Measurements from ENCODE around the gene DNAH7. TPM values are rescaled to one million over a fixed set of nuclear protein-coding genes. Genes with fewer than 3 reads are reported as not detected.

Gene DNAH7
- total and polyA plus RNA-seq, 2 of the 8 experiments (the other 6 are each of a cell fraction or from before 2014, with no cell fraction given): 0.07 to 0.08 TPM

DNA sequence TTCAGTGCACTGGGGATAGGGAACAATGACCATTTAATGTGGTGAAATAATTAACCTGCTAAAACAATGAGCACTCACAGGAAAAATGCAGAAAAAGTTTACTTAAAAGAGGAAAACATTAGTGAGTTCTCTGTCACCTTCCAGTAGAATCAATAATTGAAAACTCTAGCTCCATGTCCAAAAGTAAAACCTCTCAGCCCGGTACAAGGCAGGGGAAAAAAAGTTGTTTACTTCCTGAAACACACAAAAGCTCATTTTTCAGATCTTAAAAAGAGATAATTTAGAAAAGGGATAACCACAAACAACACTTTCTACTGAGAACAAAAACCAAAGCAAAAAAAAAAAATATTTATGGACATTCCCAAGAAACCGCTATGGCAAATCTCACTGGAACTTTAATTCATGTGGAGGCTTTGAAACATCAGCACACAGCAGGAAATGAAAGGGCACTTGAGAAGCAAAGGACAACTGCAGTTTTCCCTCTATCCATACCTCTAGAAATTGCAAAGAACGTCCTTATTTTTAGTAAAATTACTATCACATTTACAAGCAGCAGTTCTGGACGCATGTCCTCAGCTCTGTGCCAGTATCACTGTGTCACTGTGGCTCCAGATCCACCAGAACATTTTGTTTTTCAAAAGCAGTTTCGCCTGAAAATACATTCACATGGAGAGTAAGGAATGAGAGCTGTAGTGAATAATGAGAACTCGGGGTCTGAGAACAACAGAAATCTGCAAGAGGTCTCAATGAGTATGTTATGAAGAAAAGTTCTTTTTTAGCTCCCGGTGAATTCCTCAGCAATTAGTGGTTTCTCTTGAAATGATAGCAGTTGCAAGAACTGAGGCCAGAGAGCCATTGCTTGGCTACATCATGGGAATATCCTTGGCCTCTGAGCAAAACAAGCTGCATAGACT, 44.7 kb upstream of the DNAH7 start:
- no peak overlapping the region for H2BK120ac ChIP-seq (replicated peaks; ENCODE audit: low read depth, low read length)
- H2BK12ac ChIP-seq (ENCODE audit: low read depth, low read length): peak overlapping the region; percentile 78; the same call in 1 of the 2 replicates
- no peaks in the 10 kb centered on the region for H3K36me3 ChIP-seq (ENCODE audit: control insufficient read depth in 2 of 4, insufficient read depth in 4 of 4, low read length in 3 of 4)
- FAIRE-seq (no peak), DNase-seq (ENCODE audit: low read depth in 1 of 2, low spot score in 2 of 2) (no peak)
- H3K79me2 ChIP-seq (ENCODE audit: control insufficient read depth in 1 of 2, insufficient read depth in 2 of 2, low read length in 2 of 2): no peaks in the 10 kb centered on the region
- ChIA-PET POLR2A (ENCODE audit: partially characterized antibody) (no interaction called here), CTCF (ENCODE audit: partially characterized antibody) (interaction anchor here (0.8 to 1.5 kb wide), 5 partner anchors 18 to 479 kb away, joined by 3 to 7 read pairs (median 3); partner anchors contain the start of gene DNAH7)
- H3K79me1 ChIP-seq (ENCODE audit: low read depth, low read length): no peaks in the 10 kb centered on the region
- H3K4ac ChIP-seq (replicated peaks; ENCODE audit: insufficient read length, low read depth, low read length): no peak overlapping the region
- H2BK5ac ChIP-seq (ENCODE audit: low read depth, low read length): peak overlapping the region; percentile 60
- no peak overlapping the region for H3K23ac ChIP-seq (ENCODE audit: insufficient read length)
- H3K9me3 ChIP-seq (ENCODE audit: insufficient read depth in 2 of 2, low read depth in 1 of 2, low read length in 1 of 2): no peaks in the 10 kb centered on the region
- H2BK20ac ChIP-seq (ENCODE audit: low read length): peak overlapping the region; percentile 27; the same call in 1 of the 2 replicates
- H3K27me3 ChIP-seq (replicated peaks in 1 of 4; ENCODE audit: control insufficient read depth in 3 of 4, extremely low read depth in 1 of 4, insufficient read depth in 3 of 4, low read length in 3 of 4): no peaks in the 10 kb centered on the region
- no peak overlapping the region for H4K91ac ChIP-seq (replicated peaks; ENCODE audit: insufficient read length, low read length)
- H3K56ac ChIP-seq (replicated peaks; ENCODE audit: insufficient read length, low read depth, low read length): no peak overlapping the region
- H3K9ac ChIP-seq (replicated peaks in 1 of 4; ENCODE audit: extremely low read depth in 1 of 4, low read depth in 3 of 4, low read length in 3 of 4): no peak overlapping the region
- H3K4me3 ChIP-seq (ENCODE audit: extremely low read depth in 1 of 4, insufficient read depth in 2 of 4, low read depth in 3 of 4, low read length in 4 of 4): peak overlapping the region in 1 of 4 experiments; percentile 29; a peak in 1 of 8 replicates
- peak overlapping the region; percentile 52 to 54 for H3K4me2 ChIP-seq (ENCODE audit: insufficient read depth in 1 of 2, low read depth in 2 of 2, low read length in 2 of 2)
- no peak overlapping the region for H3K18ac ChIP-seq (ENCODE audit: extremely low read depth, low read length)
- H4K5ac ChIP-seq (ENCODE audit: insufficient read length, low read depth, low read length): peak overlapping the region; percentile 81
- no peak for TF ChIP-seq RAD21 (IDR thresholded peaks at IDR 0.05 in 1 of 2, conservative IDR thresholded peaks at IDR 0.05 in 1 of 2; ENCODE audit: low read depth in 2 of 2, low read length in 2 of 2)
- TF ChIP-seq SP1 (IDR thresholded peaks at IDR 0.05; ENCODE audit: low read depth, low read length): no peak
- TF ChIP-seq SAP30 (IDR thresholded peaks at IDR 0.05; ENCODE audit: insufficient read depth, insufficient replicate concordance, low read length): no peak
- no peak for TF ChIP-seq SIN3A (conservative IDR thresholded peaks at IDR 0.05 in 1 of 2, IDR thresholded peaks at IDR 0.05 in 1 of 2; ENCODE audit: low read depth in 1 of 2, low read length in 2 of 2)
- no peak for TF ChIP-seq SIX5 (IDR thresholded peaks at IDR 0.05; ENCODE audit: low read depth, low read length)
- no peak for TF ChIP-seq PHF8 (conservative IDR thresholded peaks at IDR 0.05; ENCODE audit: low read depth, low read length)
- TF ChIP-seq, protein P1, sequence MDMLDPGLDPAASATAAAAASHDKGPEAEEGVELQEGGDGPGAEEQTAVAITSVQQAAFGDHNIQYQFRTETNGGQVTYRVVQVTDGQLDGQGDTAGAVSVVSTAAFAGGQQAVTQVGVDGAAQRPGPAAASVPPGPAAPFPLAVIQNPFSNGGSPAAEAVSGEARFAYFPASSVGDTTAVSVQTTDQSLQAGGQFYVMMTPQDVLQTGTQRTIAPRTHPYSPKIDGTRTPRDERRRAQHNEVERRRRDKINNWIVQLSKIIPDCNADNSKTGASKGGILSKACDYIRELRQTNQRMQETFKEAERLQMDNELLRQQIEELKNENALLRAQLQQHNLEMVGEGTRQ (IDR thresholded peaks at IDR 0.05; ENCODE audit: low read length): no peak
- H3K14ac ChIP-seq (ENCODE audit: insufficient read length): no peak overlapping the region
- WGBS, 2 experiments (ENCODE audit: extremely low coverage in 1 of 2, insufficient coverage in 1 of 2, insufficient read length in 1 of 2, insufficient replicate concordance in 2 of 2, low coverage in 1 of 2, low lambda C conversion rate in 2 of 2, missing lambda C conversion rate in 1 of 2): 15% methylated on average over 7 of the region's 7 CpGs; no CpG with 5 or more reads in 1 of the 2 experiments
- no peak overlapping the region for H2AFZ ChIP-seq (ENCODE audit: low read length)
- H4K20me1 ChIP-seq (replicated peaks in 1 of 2; ENCODE audit: control insufficient read depth in 1 of 2, insufficient read depth in 2 of 2, low read length in 2 of 2): no peaks in the 10 kb centered on the region
- H4K8ac ChIP-seq (ENCODE audit: extremely low read depth, insufficient read depth, low read length): no peak overlapping the region
- peaks cover 0 to 16% (median 8%) of the 10 kb centered on the region in 4 experiments; a peak in 6 of 7 replicates for H3K4me1 ChIP-seq (replicated peaks in 1 of 4; ENCODE audit: control insufficient read depth in 3 of 4, insufficient read depth in 4 of 4, low read length in 3 of 4)
- H3K23me2 ChIP-seq (ENCODE audit: low read depth, low read length): no peaks in the 10 kb centered on the region
- H2BK15ac ChIP-seq (ENCODE audit: low read length): no peak overlapping the region
- peak overlapping the region; percentile 50; the same call in 1 of the 2 replicates for H3K27ac ChIP-seq (ENCODE audit: low read depth, low read length)
- H2AK5ac ChIP-seq (ENCODE audit: low read depth, low read length): no peak overlapping the region
